ENCODE measurements around the gene GJC3.

DNA sequence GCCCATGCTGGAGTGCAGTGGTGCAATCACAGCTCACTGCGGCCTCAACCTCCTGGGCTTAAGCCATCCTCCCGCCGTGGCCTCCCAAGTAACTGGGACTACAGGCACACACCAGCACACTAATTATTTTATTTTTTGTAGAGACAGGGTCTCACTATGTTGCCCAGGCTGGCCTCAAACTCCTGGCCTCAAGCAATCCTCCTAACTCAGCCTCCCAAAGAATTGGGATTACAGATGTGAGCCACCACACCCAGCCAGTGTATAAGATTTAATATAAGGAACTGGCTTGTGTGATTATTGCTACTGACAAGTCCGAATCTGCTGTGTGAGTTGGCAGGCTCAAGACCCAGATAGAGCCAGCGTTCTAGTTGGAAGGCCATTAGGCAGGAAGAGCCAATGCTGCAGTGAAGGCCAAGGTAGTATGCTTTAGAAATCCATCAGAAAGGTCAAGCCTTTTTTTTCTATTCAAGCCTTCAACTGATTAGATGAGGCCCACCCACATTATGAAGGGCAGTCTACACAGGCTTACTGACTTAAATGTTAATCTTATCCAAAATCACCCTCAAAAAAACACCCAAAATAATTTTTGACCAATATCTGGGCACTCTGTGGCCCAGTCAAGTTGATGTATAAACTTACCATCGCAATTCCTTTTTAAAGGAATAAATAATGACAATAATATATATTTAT, 29.4 kb downstream of the GJC3 start:
- no peak for TF ChIP-seq EZH2 (optimal IDR thresholded peaks at IDR 0.05; ENCODE audit: low read depth, low read length)
- TF ChIP-seq, protein P1, sequence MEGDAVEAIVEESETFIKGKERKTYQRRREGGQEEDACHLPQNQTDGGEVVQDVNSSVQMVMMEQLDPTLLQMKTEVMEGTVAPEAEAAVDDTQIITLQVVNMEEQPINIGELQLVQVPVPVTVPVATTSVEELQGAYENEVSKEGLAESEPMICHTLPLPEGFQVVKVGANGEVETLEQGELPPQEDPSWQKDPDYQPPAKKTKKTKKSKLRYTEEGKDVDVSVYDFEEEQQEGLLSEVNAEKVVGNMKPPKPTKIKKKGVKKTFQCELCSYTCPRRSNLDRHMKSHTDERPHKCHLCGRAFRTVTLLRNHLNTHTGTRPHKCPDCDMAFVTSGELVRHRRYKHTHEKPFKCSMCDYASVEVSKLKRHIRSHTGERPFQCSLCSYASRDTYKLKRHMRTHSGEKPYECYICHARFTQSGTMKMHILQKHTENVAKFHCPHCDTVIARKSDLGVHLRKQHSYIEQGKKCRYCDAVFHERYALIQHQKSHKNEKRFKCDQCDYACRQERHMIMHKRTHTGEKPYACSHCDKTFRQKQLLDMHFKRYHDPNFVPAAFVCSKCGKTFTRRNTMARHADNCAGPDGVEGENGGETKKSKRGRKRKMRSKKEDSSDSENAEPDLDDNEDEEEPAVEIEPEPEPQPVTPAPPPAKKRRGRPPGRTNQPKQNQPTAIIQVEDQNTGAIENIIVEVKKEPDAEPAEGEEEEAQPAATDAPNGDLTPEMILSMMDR (IDR thresholded peaks at IDR 0.05; ENCODE audit: low read length), result no peak
